ENCODE data around the gene NECAB3.

The NECAB3 gene

GRCh38 chr20:33669873-33670640, 4.2 kb downstream of the NECAB3 start:
- Histone ChIP-seq H3K27me3 (ENCODE audit: insufficient read depth, low read length) (no peaks in the 10 kb centered on the region), H3K4me3 (ENCODE audit: low read depth, low read length) (no peak overlapping the region), H2AFZ (ENCODE audit: low read length, unreplicated experiment) (no peak overlapping the region), H3K79me2 (ENCODE audit: control insufficient read depth, insufficient read depth, low read length, unreplicated experiment) (peaks cover 13% of the 10 kb centered on the region), H3K36me3 (ENCODE audit: insufficient read depth, low read length) (no peaks in the 10 kb centered on the region), H3K27ac (ENCODE audit: low read depth, low read length) (no peak overlapping the region), H3K4me1 (ENCODE audit: control insufficient read depth, insufficient read depth, low read length, unreplicated experiment) (peaks cover 26% of the 10 kb centered on the region)

- Histone ChIP-seq H2AFZ (ENCODE audit: low read length, unreplicated experiment) (no peak overlapping the region), H3K27ac (ENCODE audit: low read depth, low read length) (no peak overlapping the region), H3K4me3 (ENCODE audit: low read depth, low read length) (no peak overlapping the region), H3K27me3 (ENCODE audit: insufficient read depth, low read length) (no peaks in the 10 kb centered on the region), H3K4me1 (ENCODE audit: control insufficient read depth, insufficient read depth, low read length, unreplicated experiment) (peaks cover 23% of the 10 kb centered on the region), H3K36me3 (ENCODE audit: insufficient read depth, low read length) (no peaks in the 10 kb centered on the region), H3K79me2 (ENCODE audit: control insufficient read depth, insufficient read depth, low read length, unreplicated experiment) (peaks cover 13% of the 10 kb centered on the region)
Observed at GRCh38 chr20:33669224-33669623, 5.0 kb downstream of the NECAB3 start.

- Histone ChIP-seq H3K36me3 (ENCODE audit: insufficient read depth, low read length) (no peaks in the 10 kb centered on the region), H3K79me2 (ENCODE audit: control insufficient read depth, insufficient read depth, low read length, unreplicated experiment) (peaks cover 11% of the 10 kb centered on the region), H3K4me3 (ENCODE audit: low read depth, low read length) (0 out of 2 replicates have a peak overlapping the region, but pooled peaks have one; percentile 78), H2AFZ (ENCODE audit: low read length, unreplicated experiment) (no peak overlapping the region), H3K27me3 (ENCODE audit: insufficient read depth, low read length) (no peaks in the 10 kb centered on the region), H3K4me1 (ENCODE audit: control insufficient read depth, insufficient read depth, low read length, unreplicated experiment) (peaks cover 27% of the 10 kb centered on the region), H3K27ac (ENCODE audit: low read depth, low read length) (no peak overlapping the region)
Observed at GRCh38 chr20:33668466-33669155, 5.6 kb downstream of the NECAB3 start.

- H3K4me1 ChIP-seq (ENCODE audit: control insufficient read depth, insufficient read depth, low read length, unreplicated experiment), result peaks cover 24% of the 10 kb centered on the region
- peak overlapping the region; percentile 78 for H3K4me3 ChIP-seq (ENCODE audit: low read depth, low read length)
- no peak overlapping the region for H3K27ac ChIP-seq (ENCODE audit: low read depth, low read length)
- no peaks in the 10 kb centered on the region for H3K36me3 ChIP-seq (ENCODE audit: insufficient read depth, low read length)
- no peaks in the 10 kb centered on the region for H3K27me3 ChIP-seq (ENCODE audit: insufficient read depth, low read length)
- peaks cover 3% of the 10 kb centered on the region for H3K79me2 ChIP-seq (ENCODE audit: control insufficient read depth, insufficient read depth, low read length, unreplicated experiment)
- H2AFZ ChIP-seq (ENCODE audit: low read length, unreplicated experiment), result peak overlapping the region; percentile 32
Observed at GRCh38 chr20:33667676-33668465, 6.4 kb downstream of the NECAB3 start.

- no peaks in the 10 kb centered on the region for H3K27me3 ChIP-seq (ENCODE audit: insufficient read depth, low read length)
- peak overlapping the region; percentile 32 for H2AFZ ChIP-seq (ENCODE audit: low read length, unreplicated experiment)
- no peaks in the 10 kb centered on the region for H3K36me3 ChIP-seq (ENCODE audit: insufficient read depth, low read length)
- H3K79me2 ChIP-seq (ENCODE audit: control insufficient read depth, insufficient read depth, low read length, unreplicated experiment), result no peaks in the 10 kb centered on the region
- H3K4me3 ChIP-seq (ENCODE audit: low read depth, low read length), result peak overlapping the region; percentile 78
- peaks cover 22% of the 10 kb centered on the region for H3K4me1 ChIP-seq (ENCODE audit: control insufficient read depth, insufficient read depth, low read length, unreplicated experiment)
- H3K27ac ChIP-seq (ENCODE audit: low read depth, low read length), result peak overlapping the region; percentile 11; the same call in 1 of the 2 replicates
Observed at GRCh38 chr20:33667245-33667675, 7.0 kb downstream of the NECAB3 start.

- Histone ChIP-seq H3K27ac (ENCODE audit: low read depth, low read length) (peak within 1 kb of the TSS; percentile 28; the same call in 1 of the 2 replicates), H3K4me1 (ENCODE audit: control insufficient read depth, insufficient read depth, low read length, unreplicated experiment) (peaks cover 22% of the 10 kb centered on the region), H3K36me3 (ENCODE audit: insufficient read depth, low read length) (no peaks in the 10 kb centered on the region), H3K27me3 (ENCODE audit: insufficient read depth, low read length) (no peaks in the 10 kb centered on the region), H2AFZ (ENCODE audit: low read length, unreplicated experiment) (peak within 1 kb of the TSS; percentile 52), H3K4me3 (ENCODE audit: low read depth, low read length) (peak within 1 kb of the TSS; percentile 78), H3K79me2 (ENCODE audit: control insufficient read depth, insufficient read depth, low read length, unreplicated experiment) (no peaks in the 10 kb centered on the region)
Observed at GRCh38 chr20:33666293-33667244, 7.7 kb downstream of the NECAB3 start, which contains the start of gene ACTL10. TSS of gene ACTL10 (plus strand) at chr20:33666943. CDS start at chr20:33667498, 555 bp downstream.

- Histone ChIP-seq H3K36me3 (ENCODE audit: insufficient read depth, low read length) (no peaks in the 10 kb centered on the region), H2AFZ (ENCODE audit: low read length, unreplicated experiment) (no peak overlapping the region), H3K27me3 (ENCODE audit: insufficient read depth, low read length) (no peaks in the 10 kb centered on the region), H3K27ac (ENCODE audit: low read depth, low read length) (no peak overlapping the region), H3K4me1 (ENCODE audit: control insufficient read depth, insufficient read depth, low read length, unreplicated experiment) (peaks cover 22% of the 10 kb centered on the region), H3K79me2 (ENCODE audit: control insufficient read depth, insufficient read depth, low read length, unreplicated experiment) (no peaks in the 10 kb centered on the region), H3K4me3 (ENCODE audit: low read depth, low read length) (no peak overlapping the region)
Observed at GRCh38 chr20:33664762-33665144, 9.5 kb downstream of the NECAB3 start.

GRCh38 chr20:33664085-33664761, 10.0 kb downstream of the NECAB3 start:
- Histone ChIP-seq H3K79me2 (ENCODE audit: control insufficient read depth, insufficient read depth, low read length, unreplicated experiment) (no peaks in the 10 kb centered on the region), H3K36me3 (ENCODE audit: insufficient read depth, low read length) (no peaks in the 10 kb centered on the region), H3K27me3 (ENCODE audit: insufficient read depth, low read length) (no peaks in the 10 kb centered on the region), H3K4me1 (ENCODE audit: control insufficient read depth, insufficient read depth, low read length, unreplicated experiment) (peaks cover 22% of the 10 kb centered on the region), H3K4me3 (ENCODE audit: low read depth, low read length) (peak overlapping the region; percentile 93), H3K27ac (ENCODE audit: low read depth, low read length) (peak overlapping the region; percentile 56), H2AFZ (ENCODE audit: low read length, unreplicated experiment) (peak overlapping the region; percentile 63)

GRCh38 chr20:33663161-33664084, 10.8 kb downstream of the NECAB3 start:
- Histone ChIP-seq H3K27me3 (ENCODE audit: insufficient read depth, low read length) (no peaks in the 10 kb centered on the region), H3K79me2 (ENCODE audit: control insufficient read depth, insufficient read depth, low read length, unreplicated experiment) (no peaks in the 10 kb centered on the region), H3K36me3 (ENCODE audit: insufficient read depth, low read length) (no peaks in the 10 kb centered on the region), H2AFZ (ENCODE audit: low read length, unreplicated experiment) (peak overlapping the region; percentile 63), H3K27ac (ENCODE audit: low read depth, low read length) (peak overlapping the region; percentile 63), H3K4me1 (ENCODE audit: control insufficient read depth, insufficient read depth, low read length, unreplicated experiment) (peaks cover 22% of the 10 kb centered on the region), H3K4me3 (ENCODE audit: low read depth, low read length) (peak overlapping the region; percentile 93)

Measured in ACC112 (cell line).